ENCODE results near the gene FAM156B. TPM values are rescaled to one million over a fixed set of nuclear protein-coding genes. Genes with fewer than 3 reads are reported as not detected.

The FAM156B gene
- total and polyA plus RNA-seq, 2 of the 8 experiments (the other 6 are each of a cell fraction or from before 2014, with no cell fraction given): 9.1 to 36.2 TPM

Other genes with a start within 250 kb of the FAM156B start
- gene SSX7, start 242.4 kb upstream of the FAM156B start, total RNA-seq (2021; fragmentation: NEBNext Ultra II Directional; extraction: Animal tissue kit (Norgen Biotek cat#: 25700)): not detected in 2 replicates
- not detected in 2 replicates for gene SSX7, start 242.4 kb upstream of the FAM156B start, polyA plus RNA-seq (2011; rRNA removed)
- not detected in 2 replicates for gene SSX2, start 190.2 kb upstream of the FAM156B start, total RNA-seq (2021; fragmentation: NEBNext Ultra II Directional; extraction: Animal tissue kit (Norgen Biotek cat#: 25700))
- gene SSX2, start 190.2 kb upstream of the FAM156B start, polyA plus RNA-seq (2011; rRNA removed): not detected in 2 replicates
- gene SSX2B, start 146.1 kb upstream of the FAM156B start, total RNA-seq (2021; fragmentation: NEBNext Ultra II Directional; extraction: Animal tissue kit (Norgen Biotek cat#: 25700)): not detected in 2 replicates
- not detected in 2 replicates for gene SSX2B, start 146.1 kb upstream of the FAM156B start, polyA plus RNA-seq (2011; rRNA removed)
- not detected in 2 replicates for gene SPANXN5, start 99.9 kb upstream of the FAM156B start, total RNA-seq (2021; fragmentation: NEBNext Ultra II Directional; extraction: Animal tissue kit (Norgen Biotek cat#: 25700))
- gene SPANXN5, start 99.9 kb upstream of the FAM156B start, polyA plus RNA-seq (2011; rRNA removed): not detected in 2 replicates
- gene XAGE5, start 86.0 kb upstream of the FAM156B start, total RNA-seq (2021; fragmentation: NEBNext Ultra II Directional; extraction: Animal tissue kit (Norgen Biotek cat#: 25700)): not detected in 2 replicates
- not detected in 2 replicates for gene XAGE5, start 86.0 kb upstream of the FAM156B start, polyA plus RNA-seq (2011; rRNA removed)
- gene XAGE3, start 29.2 kb upstream of the FAM156B start, total RNA-seq (2021; fragmentation: NEBNext Ultra II Directional; extraction: Animal tissue kit (Norgen Biotek cat#: 25700)): not detected in 2 replicates
- not detected in 2 replicates for gene XAGE3, start 29.2 kb upstream of the FAM156B start, polyA plus RNA-seq (2011; rRNA removed)
- 11.0 and 13.6 TPM in 2 replicates for gene FAM156A, start 61.2 kb downstream of the FAM156B start, total RNA-seq (2021; fragmentation: NEBNext Ultra II Directional; extraction: Animal tissue kit (Norgen Biotek cat#: 25700))
- gene FAM156A, start 61.2 kb downstream of the FAM156B start, polyA plus RNA-seq (2011; rRNA removed): 11.7 and 16.0 TPM in 2 replicates
- 5.8 and 7.0 TPM in 2 replicates for gene GPR173, start 151.5 kb downstream of the FAM156B start, total RNA-seq (2021; fragmentation: NEBNext Ultra II Directional; extraction: Animal tissue kit (Norgen Biotek cat#: 25700))
- 11.3 and 14.1 TPM in 2 replicates for gene GPR173, start 151.5 kb downstream of the FAM156B start, polyA plus RNA-seq (2011; rRNA removed)
- 13.7 and 14.0 TPM in 2 replicates for gene TSPYL2, start 185.0 kb downstream of the FAM156B start, total RNA-seq (2021; fragmentation: NEBNext Ultra II Directional; extraction: Animal tissue kit (Norgen Biotek cat#: 25700))
- gene TSPYL2, start 185.0 kb downstream of the FAM156B start, polyA plus RNA-seq (2011; rRNA removed): 13.4 and 13.7 TPM in 2 replicates
- 7.5 and 9.5 TPM in 2 replicates for gene KANTR, start 196.8 kb downstream of the FAM156B start, total RNA-seq (2021; fragmentation: NEBNext Ultra II Directional; extraction: Animal tissue kit (Norgen Biotek cat#: 25700))
- gene KANTR, start 196.8 kb downstream of the FAM156B start, polyA plus RNA-seq (2011; rRNA removed): 5.9 and 7.7 TPM in 2 replicates

Measured in H1 (cell line).